NCI-H2196 (cell line): ENCODE data around the gene PREB.
A peak's percentile ranks its signal among the peaks of the same experiment; 100 is the strongest.
"Not testable (repeated sequence)": the region's sequence is repeated elsewhere in the genome, so short reads cannot be mapped to it uniquely, and the experiment has no call there.

Experiments used
- DNase-seq: peaks from one replicate; lab custom pipeline; 2025; ENCODE audit not compliant: unreplicated experiment; lab: John Stamatoyannopoulos, UW

PREB gene

DNA sequence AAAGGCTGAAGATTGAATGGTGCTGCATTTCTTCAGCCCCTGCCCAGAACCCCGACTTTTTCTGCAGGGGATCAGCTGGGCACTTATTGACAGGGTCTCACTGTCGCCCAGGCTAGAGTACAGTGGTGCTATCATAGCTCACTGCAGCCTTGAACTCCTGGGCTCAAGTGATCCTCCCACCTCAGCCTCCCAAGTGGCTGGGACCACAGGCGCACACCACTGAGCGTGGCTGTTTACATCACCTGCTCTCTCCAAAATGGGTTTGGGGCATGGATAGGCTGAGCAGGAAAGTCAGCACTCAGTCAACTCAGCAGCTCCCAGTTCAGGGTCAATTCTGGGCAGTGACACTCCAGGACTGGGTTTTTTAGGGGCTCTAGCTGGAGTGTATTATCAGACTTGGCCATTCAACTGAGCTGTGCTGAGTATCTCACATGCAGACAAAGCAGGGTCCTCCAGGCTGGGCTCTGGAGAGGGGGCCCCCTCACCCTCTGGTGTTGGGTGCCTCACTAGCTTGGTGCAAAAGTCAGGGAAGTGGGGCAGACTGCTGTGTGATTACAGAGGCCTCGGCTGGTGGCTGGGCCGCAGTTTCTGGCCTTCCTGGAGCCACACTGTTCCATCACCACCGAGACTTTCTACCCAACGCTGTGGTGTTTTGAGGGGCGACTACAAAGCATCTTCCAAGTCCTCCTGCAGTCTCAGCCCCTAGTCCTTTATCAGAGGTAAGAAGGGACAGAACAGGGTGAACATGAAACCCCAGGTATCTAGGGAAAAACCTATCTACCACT lies 6.4 kb downstream of the PREB start:
- no peak for DNase-seq

DNA sequence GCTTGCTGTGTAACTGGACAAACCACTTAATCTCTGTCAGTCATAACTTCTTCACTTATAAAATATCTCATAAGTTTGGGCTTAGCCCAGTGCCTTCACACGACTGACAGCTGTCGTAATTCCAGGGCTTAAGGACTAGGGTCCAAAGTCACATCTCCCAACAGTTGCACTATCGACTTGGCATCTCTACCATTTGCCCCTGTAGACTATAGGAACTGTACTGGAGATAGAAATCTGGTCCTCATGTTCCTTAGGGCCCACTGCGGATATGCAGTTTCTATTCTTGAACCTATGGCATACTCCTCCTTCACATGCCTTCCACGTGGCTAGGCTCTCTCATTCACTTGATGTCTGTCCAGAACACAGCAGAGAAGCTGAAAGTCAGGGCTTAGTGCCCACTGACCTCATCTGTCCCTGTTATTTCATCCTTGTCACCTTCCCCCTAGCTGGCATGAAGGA lies 8.2 kb downstream of the PREB start:
- DNase-seq, result no peak

DNA sequence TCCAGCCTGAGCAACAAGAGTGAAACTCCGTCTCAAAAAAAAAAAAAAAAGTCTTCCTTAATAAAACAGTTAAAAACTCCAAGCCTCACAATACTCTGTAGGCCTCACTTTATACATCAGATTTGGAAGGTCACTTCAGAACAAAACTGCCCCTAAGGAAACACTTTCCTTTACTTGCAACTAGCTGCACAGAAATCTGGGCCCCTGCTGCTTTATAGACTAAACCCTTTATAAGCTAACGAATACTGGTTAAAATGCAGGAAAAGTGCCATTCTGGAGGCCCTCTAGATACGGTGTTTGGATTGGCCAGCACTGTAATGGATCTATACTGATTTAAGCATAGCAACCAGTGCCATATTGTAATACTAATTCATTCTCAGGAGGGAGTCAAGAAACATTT lies 9.3 kb downstream of the PREB start:
- DNase-seq, result no peak

DNA sequence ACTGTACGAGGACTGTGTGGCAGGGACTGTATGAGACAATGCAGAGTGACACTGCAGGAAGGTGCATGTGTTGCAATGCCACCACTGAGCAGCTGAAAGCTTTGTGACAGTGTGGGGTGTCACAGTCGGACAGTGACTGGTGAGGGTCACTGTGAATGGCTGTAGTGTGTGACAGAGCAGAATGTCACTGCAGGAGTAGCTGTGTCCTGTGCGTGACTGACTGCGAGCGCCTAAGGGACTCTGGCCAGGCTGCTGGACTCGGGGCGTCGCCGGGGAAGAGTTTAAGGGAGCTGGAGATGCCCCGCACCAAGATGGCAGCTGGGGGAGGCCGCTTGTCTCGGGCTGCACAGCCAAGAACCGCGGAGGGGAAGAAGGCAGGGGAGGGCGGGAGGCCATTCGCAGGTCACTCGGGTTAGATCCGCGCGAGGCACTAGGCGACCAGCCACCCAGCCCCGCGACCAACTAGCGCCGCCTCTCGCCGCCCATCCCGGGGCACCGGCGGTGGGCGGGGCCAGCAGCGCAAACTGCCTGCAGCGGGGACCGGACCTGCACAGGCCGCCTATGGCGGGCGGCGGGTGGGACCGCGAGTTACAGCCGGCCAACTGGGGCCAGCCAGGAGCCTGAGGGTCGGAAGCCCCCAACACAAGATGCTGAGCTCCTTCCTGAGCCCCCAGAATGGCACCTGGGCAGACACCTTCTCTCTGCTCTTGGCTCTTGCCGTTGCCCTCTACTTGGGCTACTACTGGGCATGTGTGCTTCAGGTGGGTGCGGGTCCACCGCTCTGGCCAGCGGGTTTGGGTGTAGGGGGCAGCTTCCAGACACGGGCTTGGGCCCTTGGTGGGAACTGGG lies 10.9 kb downstream of the PREB start, which contains the start of gene ABHD1:
Gene ABHD1, plus strand, starts transcription at position 514 of the 849 bp plus-strand sequence. Its CDS starts 134 bp downstream, at position 648.
- no peak for DNase-seq

DNA sequence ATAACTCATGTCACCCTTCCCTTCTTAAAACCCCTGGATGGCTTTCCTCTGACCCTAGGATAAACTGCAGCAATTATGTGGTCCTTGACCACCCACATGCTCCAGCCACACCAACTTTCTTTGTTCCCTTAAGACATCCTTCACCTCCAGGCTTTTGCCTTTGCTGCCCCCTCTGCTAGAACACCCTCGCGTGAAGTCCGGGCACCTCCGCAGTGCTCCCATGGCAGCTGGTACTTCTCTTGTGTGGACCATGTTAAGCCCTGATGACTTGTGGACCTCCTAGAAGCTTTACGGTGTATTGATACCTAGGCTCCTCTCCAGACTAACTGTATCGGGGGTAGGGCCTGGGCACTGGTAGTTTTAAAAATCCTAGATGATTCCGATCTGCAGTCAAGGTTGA lies 11.6 kb downstream of the PREB start:
- DNase-seq, result no peak

DNA sequence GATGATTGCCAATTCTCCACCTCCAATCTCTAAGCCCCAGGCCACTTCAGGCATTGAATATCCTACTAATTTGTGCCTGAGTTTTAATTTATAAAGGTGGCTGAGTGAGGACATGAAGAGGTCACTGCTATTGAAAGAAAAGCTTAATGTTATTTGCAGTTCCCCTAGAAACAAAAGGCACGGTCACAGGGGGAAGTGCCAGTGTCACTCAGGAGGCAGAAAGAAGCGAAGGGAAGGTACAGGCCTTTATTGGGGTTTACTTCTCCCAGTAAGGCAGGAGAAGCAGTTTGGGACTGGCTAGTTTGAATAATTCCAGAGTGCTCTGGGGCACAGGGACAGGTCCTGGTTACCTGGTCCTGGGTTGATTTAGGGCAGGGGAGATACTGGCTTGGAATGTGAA lies 12.5 kb downstream of the PREB start:
- DNase-seq, result no peak

DNA sequence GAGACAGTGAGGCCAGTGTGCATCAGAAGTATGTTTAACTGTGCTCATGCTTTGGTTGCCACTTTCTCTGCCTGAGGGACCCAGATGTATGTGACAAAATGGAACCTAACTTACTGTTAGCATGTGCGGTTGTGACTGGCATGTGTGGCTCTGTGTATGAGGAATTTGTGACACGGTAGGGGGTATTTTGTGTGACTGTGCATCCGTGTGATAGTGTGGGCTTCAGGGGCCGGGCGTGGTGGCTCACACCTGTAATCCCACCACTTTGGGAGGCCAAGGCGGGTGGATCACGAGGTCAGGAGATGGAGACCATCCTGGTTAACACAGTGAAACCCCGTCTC lies 15.1 kb downstream of the PREB start:
- DNase-seq, result not testable (repeated sequence)

DNA sequence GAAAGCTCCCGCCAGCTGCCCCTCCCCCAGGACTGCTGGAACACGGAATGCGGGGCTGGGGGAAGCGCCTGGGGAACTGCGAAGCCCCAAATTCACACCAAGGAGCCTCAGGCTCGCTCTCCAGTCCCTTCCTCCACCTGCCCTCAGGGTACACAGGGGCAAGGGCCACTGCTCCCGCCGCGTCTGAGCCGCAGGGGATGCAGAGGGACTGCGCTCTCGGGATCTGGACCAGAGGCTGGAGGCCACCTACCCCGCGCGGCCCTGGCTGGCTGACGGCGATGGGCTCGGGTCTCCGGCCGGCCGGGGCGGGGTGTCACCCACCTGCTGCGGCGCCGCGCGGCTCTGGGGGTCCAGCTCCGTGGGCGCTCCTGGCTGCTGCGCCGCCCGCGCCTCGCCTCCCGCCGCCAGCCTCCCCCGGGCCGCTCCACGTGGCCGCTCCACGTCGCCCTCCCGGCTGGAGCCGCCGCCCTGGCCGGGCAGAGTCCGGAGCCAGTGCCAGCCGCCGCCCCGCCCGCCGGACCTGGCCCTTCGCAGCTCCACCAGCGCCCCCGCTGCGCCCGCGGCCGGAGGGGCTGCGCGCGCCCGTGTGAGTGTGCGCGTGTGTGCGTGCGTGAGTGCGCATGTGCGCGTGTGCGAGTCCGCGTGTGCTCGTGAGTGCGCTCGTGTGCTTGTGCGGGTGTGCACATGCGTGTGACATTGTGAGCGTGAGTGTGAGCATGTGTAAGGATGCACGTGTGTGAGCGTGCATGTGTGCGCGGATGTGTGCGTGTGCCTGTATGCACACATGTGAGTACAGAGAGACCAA lies 15.7 kb downstream of the PREB start, which contains the start of gene CGREF1:
Gene CGREF1, minus strand, starts transcription at position 604 of the 805 bp plus-strand sequence. CDS start 14,762 bp downstream, outside the sequence.
- DNase-seq, result peak; percentile 38

DNA sequence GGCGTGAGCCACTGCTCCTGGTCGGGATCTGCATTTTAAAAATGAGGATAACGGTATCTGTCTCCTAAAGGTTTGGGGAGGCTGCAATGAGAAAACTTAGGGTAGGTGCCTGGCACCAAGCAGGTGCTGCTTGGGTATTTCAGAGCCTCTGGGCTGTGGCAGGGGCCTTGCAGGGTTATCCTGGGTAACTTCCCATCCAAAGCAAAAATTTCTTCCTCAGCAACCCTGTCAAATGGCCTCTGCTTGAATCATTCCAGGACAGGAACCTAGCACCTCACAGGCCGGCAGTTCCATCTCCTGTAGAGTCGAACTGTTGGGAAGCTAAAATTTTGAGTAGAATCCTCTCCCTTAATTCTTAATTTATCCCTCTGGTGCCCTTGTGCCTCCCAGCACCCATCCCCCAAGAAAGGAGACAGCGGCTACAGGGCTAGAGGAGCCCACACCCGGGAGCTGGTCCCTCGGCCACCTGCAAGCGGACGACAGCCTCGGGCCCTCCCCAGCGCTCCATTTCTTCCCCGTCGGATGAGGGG lies 16.4 kb downstream of the PREB start:
- no peak for DNase-seq

DNA sequence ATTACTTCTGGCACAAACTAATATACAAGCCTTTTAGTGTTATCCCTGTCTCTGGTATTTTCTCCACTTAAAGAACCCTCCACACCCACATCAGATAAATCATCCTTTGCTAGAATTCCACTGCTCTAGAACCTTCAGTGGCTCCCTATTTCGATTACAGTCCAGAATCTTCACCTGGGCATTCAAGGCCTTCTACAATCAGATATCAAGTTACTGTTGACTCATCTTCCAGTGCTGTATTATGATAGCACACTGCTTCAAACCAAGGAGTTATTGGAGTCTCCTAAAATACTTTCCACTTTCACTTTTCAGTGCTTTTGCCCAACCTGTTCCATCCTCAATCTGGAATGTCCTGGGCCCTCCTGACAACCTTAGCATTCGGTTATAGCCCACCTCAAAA lies 18.9 kb downstream of the PREB start:
- DNase-seq, result no peak

DNA sequence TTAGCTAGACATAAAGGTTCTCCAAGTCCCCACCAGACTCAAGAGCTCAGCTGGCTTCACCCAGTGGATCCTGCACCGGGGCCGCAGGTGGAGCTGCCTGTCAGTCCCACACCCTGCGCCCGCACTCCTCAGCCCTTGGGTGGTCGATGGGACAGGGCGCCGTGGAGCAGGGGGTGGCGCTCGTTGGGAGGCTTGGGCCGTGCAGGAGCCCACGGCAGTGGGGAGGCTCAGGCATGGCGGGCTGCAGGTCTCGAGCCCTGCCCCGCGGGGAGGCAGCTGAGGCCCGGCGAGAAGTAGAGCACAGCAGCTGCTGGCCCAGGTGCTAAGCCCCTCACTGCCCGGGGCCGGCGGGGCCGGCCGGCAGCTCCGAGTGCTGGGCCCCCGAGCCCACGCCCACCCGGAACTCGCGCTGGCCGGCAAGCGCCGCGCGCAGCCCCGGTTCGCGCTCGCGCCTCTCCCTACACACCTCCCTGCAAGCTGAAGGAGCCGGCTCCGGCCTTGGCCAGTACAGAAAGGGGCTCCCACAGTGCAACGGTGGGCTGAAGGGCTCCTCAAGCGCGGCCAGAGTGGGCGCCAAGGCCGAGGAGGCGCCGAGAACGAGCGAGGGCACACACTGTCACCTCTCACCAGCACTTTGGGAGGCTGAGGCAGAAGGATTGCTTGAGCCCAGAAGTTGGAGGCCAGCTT lies 22.9 kb downstream of the PREB start:
- not testable (repeated sequence) for DNase-seq

DNA sequence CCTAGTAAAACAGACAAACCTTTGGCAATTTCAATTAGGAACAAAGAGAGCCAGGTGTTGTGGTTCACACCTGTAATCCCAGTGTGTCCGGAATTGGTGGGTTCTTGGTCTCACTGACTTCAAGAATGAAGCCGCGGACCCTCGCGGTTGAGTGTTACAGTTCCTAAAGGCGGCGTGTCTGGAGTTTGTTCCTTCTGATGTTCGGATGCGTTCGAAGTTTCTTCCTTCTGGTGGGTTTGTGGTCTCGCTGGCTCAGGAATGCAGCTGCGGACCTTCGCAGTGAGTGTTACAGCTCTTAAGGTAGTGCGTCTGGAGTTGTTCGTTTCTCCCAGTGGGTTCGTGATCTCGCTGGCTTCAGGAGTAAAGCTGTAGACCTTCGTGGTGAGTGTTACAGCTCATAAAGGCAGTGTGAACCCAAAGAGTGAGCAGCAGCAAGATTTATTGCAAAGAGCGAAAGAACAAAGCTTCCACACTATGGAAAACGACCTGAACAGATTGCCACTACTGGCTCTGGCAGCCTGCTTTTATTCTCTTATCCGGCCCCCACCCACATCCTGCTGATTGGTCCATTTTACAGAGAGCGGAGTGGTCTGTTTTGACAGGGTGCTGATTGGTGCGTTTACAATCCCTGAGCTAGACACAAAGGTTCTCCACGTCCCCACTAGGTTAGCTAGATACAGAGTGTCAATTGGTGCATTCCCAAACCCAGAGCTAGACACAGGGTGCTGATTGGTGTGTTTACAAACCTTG lies 23.7 kb downstream of the PREB start:
- not testable (repeated sequence) for DNase-seq

DNA sequence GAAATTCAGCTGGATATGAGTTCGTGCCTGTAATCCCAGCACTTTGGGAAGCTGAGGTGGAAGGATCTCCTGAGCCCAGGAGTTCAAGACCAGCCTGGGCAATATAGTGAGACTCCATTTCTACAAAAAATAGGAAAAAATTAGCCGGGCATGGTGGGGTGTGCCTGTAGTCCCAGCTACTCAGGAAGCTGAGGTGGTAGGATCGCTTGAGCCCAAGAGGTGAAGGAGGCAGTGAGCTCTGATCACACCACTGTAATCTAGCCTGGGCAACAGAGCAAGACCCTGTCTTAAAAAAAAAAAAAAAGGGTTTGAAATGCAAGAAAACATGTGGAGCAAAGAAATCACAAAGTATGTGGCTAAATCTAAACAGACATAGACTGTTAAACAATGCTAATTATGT lies 25.4 kb downstream of the PREB start:
- no peak for DNase-seq

DNA sequence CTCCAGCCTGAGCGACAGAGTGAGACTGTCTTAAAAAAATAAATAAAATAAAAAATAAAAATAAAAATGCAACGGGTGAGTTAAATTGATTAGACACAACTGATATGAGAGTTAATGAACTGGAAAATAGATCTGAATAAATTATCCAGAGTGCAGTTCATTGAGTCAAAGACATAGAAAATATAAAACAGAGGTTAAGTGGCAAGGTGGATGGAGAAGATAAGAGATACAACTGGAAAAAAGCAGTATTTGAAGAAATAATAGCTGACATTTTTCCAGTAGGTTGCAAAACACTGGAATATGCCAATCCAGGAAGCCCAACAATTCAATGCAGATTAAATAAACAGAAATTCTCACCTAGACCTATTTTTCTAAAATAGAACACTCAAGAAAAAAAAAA lies 26.2 kb downstream of the PREB start:
- no peak for DNase-seq

DNA sequence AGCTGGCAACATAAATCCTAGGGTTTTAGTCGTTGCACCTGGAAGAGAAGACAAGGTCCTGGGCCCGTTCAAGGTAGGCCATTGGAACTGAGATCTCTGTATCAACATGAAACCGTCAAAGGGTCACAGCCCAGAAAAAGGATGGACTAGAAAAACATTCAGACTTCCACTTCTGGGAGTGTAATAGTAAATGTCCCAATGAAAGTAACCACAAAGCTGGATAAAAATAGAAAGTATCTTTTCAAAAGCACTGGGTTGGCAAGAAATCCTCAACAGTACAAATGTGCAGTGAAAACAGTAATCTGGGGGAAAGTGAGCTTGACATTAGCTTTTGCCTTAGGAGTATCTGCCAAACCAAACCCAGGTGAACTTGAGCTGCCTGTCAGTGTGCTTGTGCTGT lies 28.5 kb downstream of the PREB start:
- DNase-seq, result no peak

DNA sequence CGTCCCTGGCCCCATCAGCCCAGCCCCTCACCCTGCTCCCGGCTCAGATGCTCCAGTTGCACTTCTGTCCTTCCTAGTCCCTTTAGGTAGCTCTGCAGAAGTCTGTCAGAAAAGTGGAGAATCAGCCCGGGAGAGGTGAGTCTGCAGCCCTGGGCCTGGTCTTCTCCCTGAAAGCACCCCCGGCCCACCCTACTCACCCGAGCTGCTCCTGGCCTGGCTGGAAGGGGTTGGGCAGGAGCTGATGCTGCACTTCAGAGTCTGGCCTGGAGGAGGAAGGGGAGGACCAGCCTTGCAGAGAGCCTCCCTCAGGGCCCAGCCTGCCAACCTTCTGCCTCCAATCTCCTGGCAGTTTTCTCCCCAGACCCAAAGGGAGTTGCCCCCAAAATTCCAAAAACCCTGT lies 32.1 kb downstream of the PREB start:
- DNase-seq, result no peak

DNA sequence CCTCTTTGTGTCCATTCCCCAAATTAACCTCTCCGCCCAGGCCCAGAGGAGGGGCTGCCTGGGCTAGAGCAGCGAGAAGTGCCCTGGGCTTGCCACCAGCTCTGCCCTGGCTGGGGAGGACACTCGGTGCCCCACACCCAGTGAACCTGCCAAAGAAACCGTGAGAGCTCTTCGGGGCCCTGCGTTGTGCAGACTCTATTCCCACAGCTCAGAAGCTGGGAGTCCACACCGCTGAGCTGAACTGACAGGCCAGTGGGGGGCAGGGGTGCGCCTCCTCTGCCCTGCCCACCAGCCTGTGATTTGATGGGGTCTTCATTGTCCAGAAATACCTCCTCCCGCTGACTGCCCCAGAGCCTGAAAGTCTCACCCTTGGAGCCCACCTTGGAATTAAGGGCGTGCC lies 34.4 kb downstream of the PREB start:
- DNase-seq, result no peak

DNA sequence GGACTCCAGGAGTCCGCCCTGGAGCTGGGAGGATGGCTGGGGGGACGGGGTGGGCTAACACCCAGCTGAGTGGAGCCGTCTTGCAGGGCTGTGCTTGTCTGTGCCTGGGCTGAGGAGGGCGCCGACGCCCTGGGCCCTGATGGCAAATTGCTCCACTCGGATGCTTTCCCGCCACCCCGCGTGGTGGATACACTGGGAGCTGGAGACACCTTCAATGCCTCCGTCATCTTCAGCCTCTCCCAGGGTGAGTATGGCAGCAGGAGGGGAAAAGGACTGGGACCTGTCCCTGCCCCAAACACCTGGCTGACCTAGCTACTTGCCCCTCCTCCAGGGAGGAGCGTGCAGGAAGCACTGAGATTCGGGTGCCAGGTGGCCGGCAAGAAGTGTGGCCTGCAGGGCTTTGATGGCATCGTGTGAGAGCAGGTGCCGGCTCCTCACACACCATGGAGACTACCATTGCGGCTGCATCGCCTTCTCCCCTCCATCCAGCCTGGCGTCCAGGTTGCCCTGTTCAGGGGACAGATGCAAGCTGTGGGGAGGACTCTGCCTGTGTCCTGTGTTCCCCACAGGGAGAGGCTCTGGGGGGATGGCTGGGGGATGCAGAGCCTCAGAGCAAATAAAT lies 35.0 kb downstream of the PREB start:
- peak; percentile 10 for DNase-seq

DNA sequence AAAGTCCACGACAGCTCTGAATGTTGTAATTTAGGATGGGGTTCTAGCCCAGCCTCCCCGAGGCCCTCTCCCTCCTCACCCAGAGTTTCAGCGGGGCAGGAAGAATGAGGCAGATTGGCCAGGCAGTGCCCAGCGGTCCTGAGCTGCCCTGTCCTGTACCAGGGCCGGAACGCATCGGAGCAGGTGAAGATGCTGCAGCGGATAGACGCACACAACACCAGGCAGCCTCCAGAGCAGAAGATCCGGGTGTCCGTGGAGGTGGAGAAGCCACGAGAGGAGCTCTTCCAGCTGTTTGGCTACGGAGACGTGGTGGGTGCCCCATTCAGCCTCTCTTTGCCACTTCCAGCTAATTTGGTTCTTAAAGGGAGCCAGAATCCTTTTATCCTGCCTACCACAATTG lies 37.1 kb downstream of the PREB start:
- DNase-seq, result no peak
